Type B pancreatic cell (in vitro differentiated cells): ENCODE data around the gene ACSL4. TPM values are rescaled to one million over a fixed set of nuclear protein-coding genes. Genes with fewer than 3 reads are reported as not detected.

ENCODE experiments used
- DNase-seq: peaks from one replicate; pipeline ENCODE4 v3.0.0; 2021; ENCODE audit warnings: mixed read lengths; ENCODE audit not compliant: unreplicated experiment; ENCODE audit errors: extremely low spot score
- H3K27ac Mint-ChIP-seq: 2 replicates; pipeline ENCODE4 v1.8.0; 2021; ENCODE audit warnings: mild to moderate bottlenecking, mixed read lengths
- H3K27me3 Mint-ChIP-seq: 2 replicates; pipeline ENCODE4 v1.8.0; 2021; ENCODE audit warnings: mixed read lengths
- H3K36me3 Mint-ChIP-seq: 2 replicates; pipeline ENCODE4 v1.8.0; 2021; ENCODE audit warnings: mixed read lengths
- H3K4me1 Mint-ChIP-seq: one replicate; pipeline ENCODE4 v1.8.0; 2021; ENCODE audit warnings: mixed read lengths; ENCODE audit not compliant: unreplicated experiment
- H3K4me3 Mint-ChIP-seq: 2 replicates; pipeline ENCODE4 v1.8.0; 2021; ENCODE audit warnings: mild to moderate bottlenecking, mixed read lengths
- H3K9me3 Mint-ChIP-seq: 2 replicates; pipeline ENCODE4 v1.8.0; 2021; ENCODE audit warnings: mixed read lengths
- total RNA-seq: library from RNA; stranded (reverse); gene quantifications from 2 replicates; pipeline ENCODE4 v1.2.1, GENCODE V29; 2021; ENCODE audit warnings: low replicate concordance
- TF ChIP-seq, protein P1 (sequence below): fragments of 200-600 bp; sonication (generic); conservative IDR thresholded peaks from 2 replicates; pipeline ENCODE4 v1.5.0; 2021; ENCODE audit warnings: antibody characterized with exemption, mild to moderate bottlenecking

Gene ACSL4
- total RNA-seq, 1 donor from 2014 or later, result 42.9 TPM

DNA sequence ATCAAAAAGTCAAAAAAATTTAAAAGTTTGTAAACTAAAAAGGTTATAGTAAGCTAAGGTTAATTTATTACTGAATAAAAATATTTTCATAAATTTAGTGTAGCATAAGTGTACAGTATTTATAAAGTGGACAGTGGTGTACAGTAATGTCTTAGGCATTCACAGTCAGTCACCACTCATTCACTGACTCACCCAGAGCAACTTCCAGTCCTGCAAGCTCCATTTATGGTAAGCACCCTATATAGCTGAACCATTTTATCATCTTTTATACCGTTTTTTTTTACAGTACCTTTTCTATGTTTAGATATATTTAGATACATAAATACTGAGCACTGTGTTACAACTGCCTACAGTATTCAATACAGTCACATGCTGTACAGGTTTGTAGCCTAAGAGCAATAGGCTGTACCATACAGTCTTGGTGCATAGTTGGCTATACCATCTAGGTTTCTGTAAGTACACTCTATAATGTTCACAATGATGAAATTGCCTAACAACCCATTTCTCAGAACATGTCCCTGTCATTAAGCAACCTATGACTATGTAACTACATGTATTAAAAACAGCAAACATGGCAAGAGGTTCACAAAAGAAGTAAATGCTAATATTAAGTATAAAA, 18.6 kb downstream of the ACSL4 start:
- Mint-ChIP-seq H3K9me3 (no peaks in the 10 kb centered on the region), H3K27ac (no peak overlapping the region), H3K4me1 (peaks cover 41% of the 10 kb centered on the region), H3K36me3 (peaks cover 15% of the 10 kb centered on the region), H3K4me3 (no peak overlapping the region), H3K27me3 (no peaks in the 10 kb centered on the region)
- no peak for DNase-seq
- TF ChIP-seq, protein P1, sequence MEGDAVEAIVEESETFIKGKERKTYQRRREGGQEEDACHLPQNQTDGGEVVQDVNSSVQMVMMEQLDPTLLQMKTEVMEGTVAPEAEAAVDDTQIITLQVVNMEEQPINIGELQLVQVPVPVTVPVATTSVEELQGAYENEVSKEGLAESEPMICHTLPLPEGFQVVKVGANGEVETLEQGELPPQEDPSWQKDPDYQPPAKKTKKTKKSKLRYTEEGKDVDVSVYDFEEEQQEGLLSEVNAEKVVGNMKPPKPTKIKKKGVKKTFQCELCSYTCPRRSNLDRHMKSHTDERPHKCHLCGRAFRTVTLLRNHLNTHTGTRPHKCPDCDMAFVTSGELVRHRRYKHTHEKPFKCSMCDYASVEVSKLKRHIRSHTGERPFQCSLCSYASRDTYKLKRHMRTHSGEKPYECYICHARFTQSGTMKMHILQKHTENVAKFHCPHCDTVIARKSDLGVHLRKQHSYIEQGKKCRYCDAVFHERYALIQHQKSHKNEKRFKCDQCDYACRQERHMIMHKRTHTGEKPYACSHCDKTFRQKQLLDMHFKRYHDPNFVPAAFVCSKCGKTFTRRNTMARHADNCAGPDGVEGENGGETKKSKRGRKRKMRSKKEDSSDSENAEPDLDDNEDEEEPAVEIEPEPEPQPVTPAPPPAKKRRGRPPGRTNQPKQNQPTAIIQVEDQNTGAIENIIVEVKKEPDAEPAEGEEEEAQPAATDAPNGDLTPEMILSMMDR, result no peak

DNA sequence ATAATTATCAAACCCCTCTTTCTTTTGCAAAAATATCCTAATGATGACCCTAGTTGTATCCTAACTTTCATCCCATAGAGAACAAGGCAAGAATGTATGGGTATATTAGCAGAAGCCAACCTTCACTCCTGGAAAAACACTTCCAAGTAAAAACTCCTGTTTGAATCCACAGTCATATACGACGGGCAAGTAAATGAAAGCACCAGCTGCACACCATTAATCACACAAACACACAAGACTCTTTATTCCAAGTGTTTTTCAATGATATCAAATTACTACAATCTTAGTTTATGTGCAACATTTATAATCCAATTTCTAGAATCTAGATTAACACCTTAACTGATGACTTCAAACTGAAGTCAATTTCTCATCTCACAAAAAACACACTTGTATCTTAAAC, 22.9 kb downstream of the ACSL4 start:
- DNase-seq, result no peak
- peaks cover 7% of the 10 kb centered on the region for H3K36me3 Mint-ChIP-seq
- no peaks in the 10 kb centered on the region for H3K9me3 Mint-ChIP-seq
- no peak overlapping the region for H3K27ac Mint-ChIP-seq
- no peak overlapping the region for H3K4me3 Mint-ChIP-seq
- TF ChIP-seq, protein P1, result no peak
- no peaks in the 10 kb centered on the region for H3K27me3 Mint-ChIP-seq
- H3K4me1 Mint-ChIP-seq, result peaks cover 39% of the 10 kb centered on the region

DNA sequence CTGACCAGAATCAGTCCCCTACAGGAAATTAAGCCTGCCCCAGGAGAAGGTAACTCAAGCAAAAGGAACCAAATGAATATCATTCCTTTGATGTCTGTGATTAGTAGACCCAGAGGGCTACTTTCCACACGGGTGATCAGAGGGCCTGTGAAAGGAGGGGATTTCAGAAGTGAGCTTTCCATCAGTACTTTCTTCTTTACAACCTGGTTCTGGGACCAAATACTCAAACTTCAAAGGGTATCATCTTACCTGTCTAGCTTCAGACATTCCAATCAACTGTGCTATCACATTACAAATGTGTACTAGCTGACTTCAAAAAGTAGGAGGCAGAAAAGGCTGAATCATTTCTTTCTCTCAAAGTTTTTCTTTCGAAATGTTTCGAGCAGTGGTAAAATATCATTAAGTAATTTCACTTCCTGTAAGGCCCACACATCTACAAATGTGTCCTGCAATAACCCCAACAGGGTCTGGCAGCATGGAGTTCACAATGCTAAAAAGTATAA, 23.9 kb downstream of the ACSL4 start:
- TF ChIP-seq, protein P1, result no peak
- H3K27me3 Mint-ChIP-seq, result no peaks in the 10 kb centered on the region
- no peaks in the 10 kb centered on the region for H3K9me3 Mint-ChIP-seq
- H3K27ac Mint-ChIP-seq, result peak overlapping the region; percentile 2
- peak overlapping the region; percentile 6 for H3K4me3 Mint-ChIP-seq
- peaks cover 39% of the 10 kb centered on the region for H3K4me1 Mint-ChIP-seq
- DNase-seq, result no peak
- peaks cover 15% of the 10 kb centered on the region for H3K36me3 Mint-ChIP-seq

DNA sequence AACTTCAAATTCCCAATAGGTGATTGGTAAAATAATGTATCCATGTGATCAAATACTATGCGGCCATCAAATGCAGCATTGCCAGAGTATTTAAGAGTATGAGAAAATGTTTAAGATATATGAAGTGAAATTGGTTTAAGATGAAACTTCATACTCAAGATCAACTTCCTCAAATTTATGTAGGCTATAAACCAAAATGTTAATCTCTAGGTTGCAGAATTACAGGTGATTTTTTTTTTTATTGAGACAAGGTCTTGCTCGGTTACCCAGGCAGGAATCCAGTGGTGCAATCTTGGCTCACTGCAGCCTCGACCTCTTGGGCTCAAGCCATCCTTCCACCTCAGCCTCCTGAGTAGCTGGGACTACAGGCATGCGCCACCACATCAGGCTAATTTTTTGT, 25.3 kb downstream of the ACSL4 start:
- peaks cover 11% of the 10 kb centered on the region for H3K36me3 Mint-ChIP-seq
- H3K4me3 Mint-ChIP-seq, result no peak overlapping the region
- peaks cover 32% of the 10 kb centered on the region for H3K4me1 Mint-ChIP-seq
- no peak for DNase-seq
- no peaks in the 10 kb centered on the region for H3K9me3 Mint-ChIP-seq
- TF ChIP-seq, protein P1, result no peak
- H3K27me3 Mint-ChIP-seq, result no peaks in the 10 kb centered on the region
- no peak overlapping the region for H3K27ac Mint-ChIP-seq

DNA sequence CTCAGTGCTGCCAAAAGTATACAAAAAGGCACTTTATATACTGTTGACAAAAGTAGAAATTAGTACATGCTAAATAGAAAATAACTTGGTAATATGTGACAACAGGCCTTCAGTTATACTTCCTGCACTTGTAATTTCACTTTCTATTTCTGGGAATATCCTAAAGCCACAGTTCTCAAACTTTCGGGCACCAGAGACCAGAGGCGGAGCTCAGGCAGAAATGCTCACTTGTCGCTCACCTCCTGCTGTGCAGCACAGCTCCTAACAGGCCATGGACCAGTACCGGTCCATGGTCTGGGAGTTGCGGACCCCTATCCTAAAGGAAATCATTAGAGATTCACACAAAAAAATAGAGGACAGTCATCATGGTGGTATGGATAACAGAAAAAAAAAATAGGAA, 25.7 kb downstream of the ACSL4 start:
- Mint-ChIP-seq H3K9me3 (no peaks in the 10 kb centered on the region), H3K36me3 (peaks cover 12% of the 10 kb centered on the region), H3K27me3 (no peaks in the 10 kb centered on the region), H3K4me3 (no peak overlapping the region), H3K4me1 (peaks cover 32% of the 10 kb centered on the region), H3K27ac (no peak overlapping the region)
- DNase-seq, result no peak
- TF ChIP-seq, protein P1, result no peak
